Activated naive CD8-positive, alpha-beta T cell treated with anti-CD3 and anti-CD28 coated beads, Interleukin-2, amount 50 U/mL, for 24 hours (primary cell): ENCODE measurements around the gene FAM53B.

Experiments used
- ATAC-seq: fragments of 150-1000 bp; cut with Tn5 transposase; one replicate; pipeline ENCODE4 v1.10.0; 2021
- DNase-seq: peaks from one replicate; pipeline ENCODE4 v3.0.0; 2021
- H3K27ac Mint-ChIP-seq: one replicate; pipeline ENCODE4 v1.8.0; 2021; ENCODE audit warnings: mild to moderate bottlenecking, mixed read lengths
- H3K27me3 Mint-ChIP-seq: one replicate; pipeline ENCODE4 v1.8.0; 2021; ENCODE audit warnings: mixed read lengths
- H3K36me3 Mint-ChIP-seq: one replicate; pipeline ENCODE4 v1.8.0; 2021; ENCODE audit warnings: low read depth, mixed read lengths
- H3K4me1 Mint-ChIP-seq: one replicate; pipeline ENCODE4 v1.8.0; 2021; ENCODE audit warnings: mixed read lengths
- H3K4me3 Mint-ChIP-seq: one replicate; pipeline ENCODE4 v1.8.0; 2021; ENCODE audit warnings: mild to moderate bottlenecking, moderate library complexity, mixed read lengths
- H3K9me3 Mint-ChIP-seq: one replicate; pipeline ENCODE4 v1.8.0; 2021; ENCODE audit warnings: mixed read lengths

The FAM53B gene

DNA sequence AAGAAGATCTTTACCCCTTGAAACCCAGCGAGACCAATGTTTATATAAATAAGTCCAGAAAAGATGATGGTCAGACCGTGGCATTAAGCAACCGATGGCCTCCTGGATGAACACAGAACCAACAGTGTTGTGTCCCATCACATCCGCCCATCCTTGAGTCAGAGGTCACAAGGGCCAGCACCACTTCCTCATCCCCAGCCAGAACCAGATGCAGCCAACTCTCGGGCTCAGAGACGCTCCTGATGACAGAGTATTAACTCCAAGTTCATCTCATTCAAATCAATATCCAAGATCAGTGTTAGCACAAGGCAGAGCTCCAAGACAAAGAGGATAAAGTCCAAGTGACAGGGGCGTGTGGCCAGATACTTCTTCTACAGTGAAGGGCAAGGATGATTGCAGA lies 63.5 kb downstream of the FAM53B start:
- Mint-ChIP-seq H3K36me3 (peaks cover 13% of the 10 kb centered on the region), H3K4me1 (peaks cover 83% of the 10 kb centered on the region), H3K27ac (no peak overlapping the region), H3K4me3 (no peak overlapping the region), H3K27me3 (no peaks in the 10 kb centered on the region), H3K9me3 (no peaks in the 10 kb centered on the region)
- DNase-seq (no peak), ATAC-seq (no peak)

DNA sequence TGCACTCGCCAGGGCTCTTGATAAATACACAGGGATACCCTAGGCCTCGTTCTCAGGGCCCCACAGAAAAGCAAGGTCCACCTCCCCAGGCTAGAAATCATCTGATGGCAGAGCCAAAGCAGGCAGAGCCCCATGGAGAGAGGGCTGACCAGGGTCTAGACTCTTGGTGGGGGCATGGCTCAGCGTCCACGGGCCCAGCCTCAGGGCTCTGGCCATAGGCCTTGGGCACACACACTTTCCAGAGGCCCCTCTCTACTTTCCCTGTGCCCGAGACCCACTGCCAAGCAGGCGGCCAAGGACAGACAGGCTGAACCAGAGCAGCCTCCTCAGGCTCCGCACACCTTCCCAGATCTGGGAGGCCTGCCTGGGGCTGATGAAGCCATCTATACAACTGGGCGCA lies 64.8 kb downstream of the FAM53B start:
- no peaks in the 10 kb centered on the region for H3K9me3 Mint-ChIP-seq
- H3K27ac Mint-ChIP-seq, result no peak overlapping the region
- ATAC-seq (no peak), DNase-seq (no peak)
- H3K36me3 Mint-ChIP-seq, result peaks cover 16% of the 10 kb centered on the region
- peaks cover 79% of the 10 kb centered on the region for H3K4me1 Mint-ChIP-seq
- H3K4me3 Mint-ChIP-seq, result no peak overlapping the region
- no peaks in the 10 kb centered on the region for H3K27me3 Mint-ChIP-seq

DNA sequence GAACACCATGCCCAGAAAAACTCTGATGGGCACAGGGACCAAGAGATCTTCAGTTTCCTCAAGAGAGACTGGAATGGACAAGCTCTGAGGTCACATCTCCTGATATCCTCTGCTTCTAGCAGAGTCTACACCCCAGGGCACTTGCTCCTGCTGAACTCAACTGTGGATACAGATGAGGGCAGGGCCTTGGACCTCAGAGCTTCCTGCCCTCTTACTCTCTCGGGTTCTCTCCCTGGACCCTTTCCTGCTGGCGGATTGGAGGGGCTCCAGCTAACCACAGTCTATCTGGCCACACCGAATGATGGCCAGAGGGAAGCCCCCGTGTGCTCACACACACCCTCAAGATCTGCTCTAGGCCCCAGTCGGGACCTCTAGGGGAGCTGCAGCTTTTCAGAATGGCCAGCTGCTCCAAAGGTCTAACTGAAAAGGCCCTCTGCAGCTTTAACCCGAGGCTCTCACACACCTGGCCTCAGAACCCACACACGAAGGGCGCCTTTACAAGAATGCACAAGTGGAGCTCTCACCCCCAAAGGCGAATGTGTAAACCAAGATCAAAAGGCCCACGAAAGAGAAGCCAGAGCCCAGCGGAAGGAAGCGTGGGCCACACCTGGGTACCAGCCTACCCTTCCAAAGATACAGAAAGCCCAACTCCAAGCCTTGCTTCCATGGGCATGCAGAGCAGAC lies 65.5 kb downstream of the FAM53B start:
- Mint-ChIP-seq H3K4me3 (no peak overlapping the region), H3K36me3 (peaks cover 16% of the 10 kb centered on the region), H3K27ac (peak overlapping the region; percentile 33), H3K9me3 (no peaks in the 10 kb centered on the region), H3K27me3 (no peaks in the 10 kb centered on the region), H3K4me1 (peaks cover 77% of the 10 kb centered on the region)
- no peak for DNase-seq
- ATAC-seq, result peak; percentile 37

DNA sequence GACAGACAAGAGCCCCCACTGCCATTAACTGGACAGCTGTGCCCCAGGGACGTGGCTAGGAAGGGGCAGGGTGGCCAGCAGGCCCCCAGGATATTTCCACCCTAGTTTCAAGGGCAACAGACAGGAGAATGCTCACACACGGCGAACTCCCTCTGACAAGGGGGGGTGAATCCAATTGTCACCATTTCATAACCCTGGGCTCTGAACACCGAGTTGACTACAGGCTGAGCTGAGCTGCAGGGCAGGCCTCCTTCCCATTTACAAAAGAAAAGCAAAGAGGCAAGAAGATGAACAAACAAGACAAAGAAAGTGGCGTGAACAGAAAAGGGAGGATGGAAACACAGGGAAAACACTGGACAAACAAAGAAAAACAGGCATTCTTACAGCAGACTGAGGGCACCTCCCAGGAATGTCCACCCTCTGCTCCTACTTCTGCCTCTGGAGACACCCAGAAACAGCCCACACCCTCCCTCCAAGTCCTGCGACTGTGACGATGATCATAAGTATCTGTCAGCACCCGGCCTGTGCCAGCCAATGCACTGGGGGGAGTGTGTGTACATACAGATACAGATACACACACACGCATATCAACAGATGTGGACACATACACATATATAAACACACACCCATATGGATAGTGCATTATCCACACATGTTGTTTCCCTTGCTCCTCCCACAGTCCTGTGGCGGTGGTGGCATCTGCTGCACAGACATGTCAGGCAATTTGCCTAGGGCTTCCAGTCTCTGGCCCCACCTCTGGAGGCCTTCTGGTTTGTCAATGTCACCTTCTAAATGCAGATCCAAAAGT lies 66.2 kb downstream of the FAM53B start:
- no peak for ATAC-seq
- no peak overlapping the region for H3K4me3 Mint-ChIP-seq
- H3K9me3 Mint-ChIP-seq, result no peaks in the 10 kb centered on the region
- peaks cover 16% of the 10 kb centered on the region for H3K36me3 Mint-ChIP-seq
- peaks cover 77% of the 10 kb centered on the region for H3K4me1 Mint-ChIP-seq
- no peak for DNase-seq
- no peaks in the 10 kb centered on the region for H3K27me3 Mint-ChIP-seq
- H3K27ac Mint-ChIP-seq, result peak overlapping the region; percentile 33

DNA sequence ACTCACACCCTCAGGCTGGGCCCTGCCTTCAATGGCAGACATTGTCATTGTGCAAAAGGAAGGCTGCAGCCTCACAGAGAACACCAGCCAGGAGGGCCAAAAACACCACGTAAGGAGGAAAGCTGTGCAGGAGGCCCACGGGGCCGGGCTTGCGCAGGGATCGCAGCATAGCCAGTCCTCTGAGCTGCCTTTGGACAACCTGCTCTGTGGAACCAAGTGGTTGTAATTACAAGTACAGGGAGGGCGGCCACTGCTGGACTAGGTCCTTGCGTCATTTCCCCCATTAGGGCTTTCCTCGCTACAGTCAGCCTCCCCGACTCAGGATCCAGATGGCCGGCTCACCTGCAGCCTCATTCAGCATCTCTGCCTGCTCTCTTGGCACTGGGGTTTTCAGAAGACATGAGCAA lies 66.9 kb downstream of the FAM53B start:
- no peaks in the 10 kb centered on the region for H3K27me3 Mint-ChIP-seq
- no peak for DNase-seq
- peaks cover 78% of the 10 kb centered on the region for H3K4me1 Mint-ChIP-seq
- ATAC-seq, result no peak
- no peaks in the 10 kb centered on the region for H3K9me3 Mint-ChIP-seq
- peaks cover 16% of the 10 kb centered on the region for H3K36me3 Mint-ChIP-seq
- no peak overlapping the region for H3K27ac Mint-ChIP-seq
- H3K4me3 Mint-ChIP-seq, result no peak overlapping the region

DNA sequence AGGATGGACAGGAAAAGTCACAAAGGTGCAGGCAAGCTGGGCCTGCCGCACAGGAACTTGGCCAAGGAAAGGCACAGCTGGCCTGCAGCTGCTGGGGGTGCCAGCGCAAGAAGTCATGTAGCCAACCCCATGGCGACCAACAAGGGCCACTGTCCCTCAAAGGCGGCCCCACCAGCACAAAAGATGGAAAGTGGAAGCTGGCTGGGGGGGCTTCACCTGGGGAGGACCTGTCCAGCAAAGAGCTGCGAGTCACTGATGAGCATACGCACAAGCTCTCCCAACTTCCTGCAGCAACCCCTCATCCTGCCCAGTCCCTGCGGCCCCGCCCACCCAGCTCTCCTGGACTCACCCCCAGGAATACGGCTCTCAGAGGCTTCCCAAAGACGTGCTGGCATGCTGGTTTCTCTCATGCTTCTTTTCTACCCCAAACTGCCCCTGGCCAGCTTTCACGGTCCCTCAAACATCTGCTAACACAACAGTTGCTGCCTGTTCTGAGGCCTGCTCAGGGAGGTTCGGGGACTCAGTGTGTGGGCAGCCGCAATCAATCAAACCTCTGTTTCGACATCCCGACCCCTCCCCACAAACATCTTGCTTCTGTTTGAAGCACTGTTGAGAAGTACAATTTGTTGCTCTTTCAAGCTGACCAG lies 67.6 kb downstream of the FAM53B start:
- ATAC-seq, result no peak

DNA sequence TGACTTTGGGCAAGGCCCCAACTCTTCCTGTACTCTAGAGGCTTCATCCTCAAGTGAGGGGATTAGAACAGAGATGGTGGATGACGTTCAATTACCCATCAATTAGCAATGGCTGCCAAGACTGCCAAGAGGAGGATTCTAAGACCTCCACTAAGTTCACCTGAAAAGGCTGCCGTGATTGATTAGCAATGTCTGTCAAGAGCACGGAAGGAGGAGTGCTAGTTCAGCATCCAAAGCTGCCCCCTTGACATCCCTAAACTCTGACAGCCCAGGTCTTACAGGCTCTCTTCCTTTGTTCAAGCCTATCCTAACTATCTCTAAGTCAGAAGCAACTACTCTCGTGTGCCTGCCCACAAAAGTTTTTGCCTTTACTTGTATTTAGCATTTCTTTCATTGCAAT lies 68.4 kb downstream of the FAM53B start:
- Mint-ChIP-seq H3K27me3 (no peaks in the 10 kb centered on the region), H3K4me1 (peaks cover 90% of the 10 kb centered on the region), H3K36me3 (peaks cover 15% of the 10 kb centered on the region), H3K27ac (no peak overlapping the region), H3K9me3 (no peaks in the 10 kb centered on the region), H3K4me3 (no peak overlapping the region)
- DNase-seq, result no peak
- ATAC-seq, result no peak

More for the DNA sequence above, 67.6 kb downstream of the FAM53B start:
- H3K4me3 Mint-ChIP-seq, result no peak overlapping the region
- H3K27me3 Mint-ChIP-seq, result no peaks in the 10 kb centered on the region
- H3K27ac Mint-ChIP-seq, result no peak overlapping the region
- H3K4me1 Mint-ChIP-seq, result peaks cover 86% of the 10 kb centered on the region
- H3K9me3 Mint-ChIP-seq, result no peaks in the 10 kb centered on the region
- peaks cover 16% of the 10 kb centered on the region for H3K36me3 Mint-ChIP-seq
- DNase-seq, result no peak

DNA sequence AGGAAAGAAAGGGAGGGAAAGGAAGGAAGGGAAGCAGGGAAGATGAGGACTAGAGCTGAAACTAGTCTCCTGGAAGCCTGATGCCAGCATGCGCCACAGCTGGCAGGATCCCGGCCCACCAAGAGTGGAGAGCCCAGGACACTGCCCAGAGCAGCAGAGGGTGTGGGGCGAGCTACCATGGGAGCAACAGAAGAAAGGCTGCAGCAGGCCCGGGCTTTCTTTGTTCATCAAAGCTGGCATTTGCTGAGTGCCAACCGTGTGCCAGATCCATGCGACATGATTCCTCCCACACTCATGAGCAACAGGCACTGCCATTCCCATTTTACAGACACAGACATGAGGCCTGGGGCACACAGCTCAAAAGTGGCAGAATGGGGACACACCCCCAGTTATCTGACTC lies 68.9 kb downstream of the FAM53B start:
- no peaks in the 10 kb centered on the region for H3K9me3 Mint-ChIP-seq
- no peak overlapping the region for H3K27ac Mint-ChIP-seq
- DNase-seq, result no peak
- peaks cover 10% of the 10 kb centered on the region for H3K36me3 Mint-ChIP-seq
- no peak for ATAC-seq
- H3K4me3 Mint-ChIP-seq, result no peak overlapping the region
- H3K27me3 Mint-ChIP-seq, result no peaks in the 10 kb centered on the region
- H3K4me1 Mint-ChIP-seq, result peaks cover 92% of the 10 kb centered on the region

DNA sequence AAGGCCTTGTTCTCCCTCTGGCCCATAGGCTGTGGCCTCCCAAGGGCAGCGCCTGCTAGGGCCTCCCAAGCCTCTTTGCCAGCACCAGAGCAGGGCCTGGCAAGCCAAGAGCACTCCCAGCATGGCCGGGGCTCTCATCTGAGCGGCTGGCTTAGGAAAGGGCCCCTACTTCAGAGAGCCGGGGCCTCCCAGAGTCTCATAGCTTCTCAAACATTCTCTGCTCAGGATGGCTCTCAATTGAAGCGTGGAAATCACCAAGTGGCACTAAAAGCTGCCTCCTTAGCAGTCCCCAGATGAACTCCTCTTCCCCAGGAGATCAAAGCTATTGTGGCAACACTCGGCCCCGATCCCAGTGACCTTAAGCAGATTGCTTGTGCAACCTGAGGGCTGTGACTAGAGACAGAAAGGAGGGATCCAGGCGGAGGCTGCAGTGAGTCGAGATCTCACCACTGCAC lies 69.4 kb downstream of the FAM53B start:
- Mint-ChIP-seq H3K4me3 (no peak overlapping the region), H3K27ac (no peak overlapping the region)

DNA sequence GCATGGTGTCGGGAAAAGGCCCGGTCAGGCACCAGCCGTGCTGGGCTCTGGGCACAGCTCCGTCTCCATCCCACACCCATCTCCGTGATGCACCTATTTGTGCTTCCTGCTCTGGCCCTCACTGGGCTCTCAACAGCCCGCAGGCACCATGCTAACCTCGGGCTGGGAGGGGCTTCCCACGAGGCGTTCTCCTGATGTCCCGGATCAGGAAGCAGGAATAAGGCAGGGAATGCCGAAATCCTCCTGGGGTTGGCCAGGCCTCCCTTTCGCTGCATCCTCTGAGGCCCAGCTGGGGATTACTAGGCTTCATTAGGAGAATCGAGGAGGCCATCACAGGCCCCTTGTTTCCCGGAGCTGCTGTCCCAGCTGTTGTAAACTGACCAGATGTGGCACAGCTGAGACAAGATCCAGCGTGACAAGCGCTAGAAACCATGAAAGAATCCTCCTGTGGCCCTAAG lies 72.0 kb downstream of the FAM53B start:
- no peak overlapping the region for H3K27ac Mint-ChIP-seq
- peaks cover 6% of the 10 kb centered on the region for H3K36me3 Mint-ChIP-seq
- no peak for DNase-seq
- no peaks in the 10 kb centered on the region for H3K9me3 Mint-ChIP-seq
- no peak overlapping the region for H3K4me3 Mint-ChIP-seq
- H3K27me3 Mint-ChIP-seq, result no peaks in the 10 kb centered on the region
- no peak for ATAC-seq
- H3K4me1 Mint-ChIP-seq, result peaks cover 68% of the 10 kb centered on the region

More for the DNA sequence above, 69.4 kb downstream of the FAM53B start:
- Mint-ChIP-seq H3K36me3 (peaks cover 6% of the 10 kb centered on the region), H3K4me1 (peaks cover 90% of the 10 kb centered on the region), H3K27me3 (no peaks in the 10 kb centered on the region), H3K9me3 (no peaks in the 10 kb centered on the region)
- ATAC-seq (no peak), DNase-seq (no peak)

DNA sequence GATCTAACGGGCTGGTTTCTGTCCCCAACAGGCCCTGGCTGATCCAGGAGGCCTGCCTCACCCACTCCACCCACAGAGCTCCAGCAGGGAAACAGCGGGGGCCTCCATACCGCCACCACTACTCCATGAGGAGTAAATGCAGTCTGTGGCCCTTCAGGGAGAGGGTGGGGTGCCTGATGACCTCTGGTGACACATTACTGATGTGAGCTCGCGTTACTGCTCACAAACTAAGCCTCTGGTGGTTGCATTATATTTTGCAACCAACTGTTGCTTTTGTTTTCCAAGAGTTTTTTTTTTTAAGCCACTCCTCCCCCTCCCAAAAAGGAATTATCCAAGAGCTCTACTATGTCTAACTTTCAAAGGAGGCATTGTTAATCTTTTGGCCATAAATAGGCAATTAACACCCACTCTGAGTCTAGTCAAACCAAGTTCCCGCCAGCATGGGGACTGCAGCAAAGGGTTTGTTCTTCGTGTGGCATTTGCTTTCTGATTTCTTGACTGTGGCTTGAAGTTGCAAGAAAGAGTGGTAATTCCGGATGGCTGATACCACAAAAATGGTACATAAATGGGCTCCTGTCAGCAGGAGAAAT lies 72.6 kb downstream of the FAM53B start:
- Mint-ChIP-seq H3K4me1 (peaks cover 64% of the 10 kb centered on the region), H3K4me3 (no peak overlapping the region), H3K27ac (no peak overlapping the region), H3K27me3 (no peaks in the 10 kb centered on the region), H3K36me3 (peaks cover 3% of the 10 kb centered on the region), H3K9me3 (no peaks in the 10 kb centered on the region)
- DNase-seq (no peak), ATAC-seq (peak; percentile 59)

DNA sequence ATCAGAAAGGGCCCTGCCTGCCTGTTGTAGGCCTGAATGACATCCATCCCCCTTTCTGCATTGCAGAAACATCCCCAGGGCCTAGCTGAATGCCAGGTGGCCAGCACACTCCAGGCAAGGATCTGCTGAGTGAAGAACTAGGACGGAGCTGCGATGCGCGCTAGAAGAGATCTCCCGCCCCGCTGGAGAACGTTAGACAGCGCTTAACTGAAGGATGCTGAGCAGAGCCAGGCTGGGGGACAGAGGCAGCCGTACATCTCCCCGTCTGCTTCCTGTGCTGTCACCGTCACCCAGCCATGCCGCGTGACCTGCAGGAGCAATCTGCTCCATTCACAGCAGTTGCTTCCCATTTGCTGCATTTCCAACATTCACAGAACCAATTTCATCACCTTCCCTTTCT lies 73.3 kb downstream of the FAM53B start:
- Mint-ChIP-seq H3K27ac (no peak overlapping the region), H3K4me1 (peaks cover 57% of the 10 kb centered on the region), H3K36me3 (peaks cover 3% of the 10 kb centered on the region), H3K9me3 (no peaks in the 10 kb centered on the region), H3K4me3 (no peak overlapping the region), H3K27me3 (no peaks in the 10 kb centered on the region)
- ATAC-seq (peak; percentile 31), DNase-seq (no peak)

DNA sequence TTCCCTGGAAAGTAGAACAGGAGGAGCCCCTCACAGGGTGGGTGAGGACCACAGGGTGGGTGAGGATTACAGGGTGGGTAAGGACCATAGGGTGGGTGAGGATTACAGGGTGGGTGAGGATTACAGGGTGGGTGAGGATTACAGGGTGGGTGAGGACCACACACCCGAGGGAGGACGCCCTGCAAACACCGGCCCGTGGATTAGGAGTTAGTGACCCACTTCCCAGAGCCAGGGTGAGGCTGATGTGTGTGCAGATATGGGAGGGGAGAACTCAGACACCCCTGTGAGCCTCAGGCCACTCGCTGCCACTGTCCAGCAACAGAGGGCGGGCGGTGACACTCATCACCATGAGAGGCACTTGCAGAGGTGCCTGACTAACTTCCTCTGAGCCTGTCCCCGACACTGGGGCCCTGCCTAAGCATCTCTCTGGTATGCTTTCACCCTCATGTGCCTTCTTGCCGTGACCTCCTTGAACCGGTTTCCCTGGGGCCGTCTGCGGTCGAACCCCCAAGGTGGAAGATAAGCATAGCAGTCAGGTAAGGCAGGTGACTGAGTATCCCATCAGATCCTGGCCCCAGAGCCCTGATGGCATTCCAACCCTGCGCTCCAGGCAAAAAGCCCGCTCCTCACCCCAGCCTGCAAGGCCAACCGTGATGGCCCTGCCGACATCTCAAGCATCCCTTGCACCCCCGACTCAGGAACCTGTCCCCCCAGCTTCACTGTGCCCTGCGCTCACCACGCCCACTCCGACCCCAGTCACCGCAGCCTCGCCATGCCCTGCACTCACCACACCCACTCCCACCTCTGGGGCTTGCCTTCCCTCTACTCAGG lies 74.1 kb downstream of the FAM53B start:
- ATAC-seq (no peak), DNase-seq (no peak)
- Mint-ChIP-seq H3K4me3 (no peak overlapping the region), H3K27ac (no peak overlapping the region), H3K36me3 (peaks cover 2% of the 10 kb centered on the region), H3K4me1 (peaks cover 48% of the 10 kb centered on the region), H3K27me3 (no peaks in the 10 kb centered on the region), H3K9me3 (no peaks in the 10 kb centered on the region)
